Spleen (tissue), 11 donors: ENCODE measurements around the gene ADCY2. TPM values are rescaled to one million over a fixed set of nuclear protein-coding genes. Genes with fewer than 3 reads are reported as not detected.

ENCODE experiments used
- DNase-seq: peaks from one replicate; pipeline ENCODE4 v3.0.0-alpha.2; 2020
- H3K27ac ChIP-seq, 8 donors: fragments of 200-600 bp; sonication (generic) in 7 of 8; 1 replicate in 4 of 8; 2 replicates in 4 of 8; pipeline versions ENCODE4 v1.5.0 to v1.8.0; 2016 to 2021; ENCODE audit warnings: inconsistent platforms in 4 of 8, mild to moderate bottlenecking in 4 of 8, moderate library complexity in 1 of 8
- H3K27me3 ChIP-seq, 7 donors: fragments of 200-600 bp; sonication (generic) in 6 of 7; replicated peaks in 1 of 7; 1 replicate in 4 of 7; 2 replicates in 3 of 7; pipeline versions ENCODE4 v1.5.0 to v1.8.0; 2016 to 2021; ENCODE audit warnings: inconsistent platforms in 3 of 7, mild to moderate bottlenecking in 1 of 7
- H3K36me3 ChIP-seq, 6 donors: fragments of 200-600 bp; sonication (generic) in 5 of 6; 1 replicate in 4 of 6; 2 replicates in 2 of 6; pipeline versions ENCODE4 v1.5.0 to v1.8.0; 2016 to 2021; ENCODE audit warnings: inconsistent platforms in 2 of 6
- H3K4me1 ChIP-seq, 6 donors: fragments of 200-600 bp; sonication (generic) in 5 of 6; 1 replicate in 3 of 6; 2 replicates in 3 of 6; pipeline versions ENCODE4 v1.5.0 to v1.8.0; 2016 to 2021; ENCODE audit warnings: inconsistent platforms in 3 of 6
- H3K4me3 ChIP-seq, 8 donors: fragments of 200-600 bp; sonication (generic) in 7 of 8; 1 replicate in 4 of 8; 2 replicates in 4 of 8; pipeline versions ENCODE4 v1.5.0 to v1.8.0; 2016 to 2021; ENCODE audit warnings: inconsistent platforms in 4 of 8, mild to moderate bottlenecking in 4 of 8, moderate library complexity in 2 of 8
- H3K9me3 ChIP-seq, 8 donors: fragments of 200-600 bp; sonication (generic) in 7 of 8; 1 replicate in 4 of 8; 2 replicates in 4 of 8; pipeline versions ENCODE4 v1.5.0 to v1.8.0; 2016 to 2021; ENCODE audit warnings: inconsistent platforms in 4 of 8
- POLR2A ChIP-seq, 3 donors: fragments of 450-650 bp; IDR thresholded peaks; one replicate each; pipeline ENCODE4 v1.5.1; 2017; ENCODE audit warnings: antibody characterized with exemption in 3 of 3, mild to moderate bottlenecking in 1 of 3
- POLR2AphosphoS5 ChIP-seq, 3 donors: sonication (generic); formaldehyde crosslinking; IDR thresholded peaks; one replicate each; pipeline ENCODE4 v1.5.1; 2017; ENCODE audit warnings: antibody characterized with exemption in 3 of 3
- WGBS, 5 donors: extraction: QIAGEN DNeasy Blood & Tissue Kit in 3 of 5; methylation state at CpG; one replicate each; pipeline versions ENCODE4 v1.1.5 to v1.1.7; 2013 to 2018; 5-methylcytosine and 5-hydroxymethylcytosine counted together
- intact Hi-C: fragments of 100-400 bp; cut with DNase I; formaldehyde crosslinking; loops from one replicate; pipeline ENCODE4 v1.15.0; 2023; ENCODE audit warnings: low total_unique reads
- polyA plus RNA-seq, 3 donors: library from polyadenylated mRNA; stranded (reverse); fragments of 200-250 nt; gene quantifications; one replicate each; pipeline ENCODE4 v1.2.1, GENCODE V29; 2013
- total RNA-seq, 7 donors: library from RNA; depleted of rRNA in 3 of 7; stranded (reverse); fragments of >200 nt in 3 of 7; fragmentation: NEBNext Ultra II Directional in 4 of 7; extraction: Animal tissue kit (Norgen Biotek cat#: 25700) in 4 of 7; gene quantifications; one replicate each; pipeline versions ENCODE4 v1.1.0 to v1.2.1, GENCODE V29; 2016 to 2021
- TF ChIP-seq, protein P1 (sequence below), 11 experiments: fragments of 200-600 bp in 7 of 11; fragments of 450-650 bp in 4 of 11; sonication (generic) in 4 of 11; IDR thresholded peaks in 8 of 11; conservative IDR thresholded peaks in 3 of 11; 1 replicate in 7 of 11; 2 replicates in 4 of 11; pipeline versions ENCODE4 v1.4.0 to v1.8.0; 2016 to 2021; ENCODE audit warnings: antibody characterized with exemption in 11 of 11, inconsistent platforms in 4 of 11, mild to moderate bottlenecking in 1 of 11
- donor health status: healthy with polysubstance abuse.
- donor health status: DM: no; HTN: no; CAD: no; lungs with moderate emphysema.
- donor health status: DM: no; HTN: no; CAD: no.
- donor health status: Bipolar disorder and iron deficiency.
- donor health status: healthy.
- donor health status: DM: no; HTN: no; CAD: no.
- donor health status: DM: yes; HTN: yes; CAD: no.

Gene ADCY2
- total and polyA plus RNA-seq, 10 donors = 0.02 to 1.5 (median 0.18) TPM

DNA sequence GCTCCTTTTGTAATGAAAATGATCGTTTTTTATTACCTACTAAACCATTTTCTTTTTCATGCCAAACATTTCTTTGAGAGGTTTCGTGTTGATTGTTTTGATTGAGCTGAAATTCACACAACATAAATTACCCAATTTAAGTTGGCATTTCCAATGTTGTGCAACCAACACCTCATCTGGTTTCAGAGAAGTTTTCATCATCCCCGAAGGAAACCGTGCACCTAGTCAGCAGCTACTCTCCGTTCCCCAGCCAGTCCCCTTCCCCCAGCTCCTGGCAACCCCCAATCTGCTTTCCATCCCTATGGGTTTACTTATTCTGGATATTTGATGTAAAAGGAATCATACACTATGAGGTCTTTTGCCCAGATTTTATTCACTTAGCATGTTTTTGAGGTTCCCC, 123.6 kb downstream of the ADCY2 start:
- Histone ChIP-seq H3K4me1 (no peaks in the 10 kb centered on the region), H3K27me3 (no peaks in the 10 kb centered on the region), H3K27ac (no peak overlapping the region), H3K36me3 (no peaks in the 10 kb centered on the region), H3K9me3 (no peaks in the 10 kb centered on the region), H3K4me3 (no peak overlapping the region)
- TF ChIP-seq, protein P1, sequence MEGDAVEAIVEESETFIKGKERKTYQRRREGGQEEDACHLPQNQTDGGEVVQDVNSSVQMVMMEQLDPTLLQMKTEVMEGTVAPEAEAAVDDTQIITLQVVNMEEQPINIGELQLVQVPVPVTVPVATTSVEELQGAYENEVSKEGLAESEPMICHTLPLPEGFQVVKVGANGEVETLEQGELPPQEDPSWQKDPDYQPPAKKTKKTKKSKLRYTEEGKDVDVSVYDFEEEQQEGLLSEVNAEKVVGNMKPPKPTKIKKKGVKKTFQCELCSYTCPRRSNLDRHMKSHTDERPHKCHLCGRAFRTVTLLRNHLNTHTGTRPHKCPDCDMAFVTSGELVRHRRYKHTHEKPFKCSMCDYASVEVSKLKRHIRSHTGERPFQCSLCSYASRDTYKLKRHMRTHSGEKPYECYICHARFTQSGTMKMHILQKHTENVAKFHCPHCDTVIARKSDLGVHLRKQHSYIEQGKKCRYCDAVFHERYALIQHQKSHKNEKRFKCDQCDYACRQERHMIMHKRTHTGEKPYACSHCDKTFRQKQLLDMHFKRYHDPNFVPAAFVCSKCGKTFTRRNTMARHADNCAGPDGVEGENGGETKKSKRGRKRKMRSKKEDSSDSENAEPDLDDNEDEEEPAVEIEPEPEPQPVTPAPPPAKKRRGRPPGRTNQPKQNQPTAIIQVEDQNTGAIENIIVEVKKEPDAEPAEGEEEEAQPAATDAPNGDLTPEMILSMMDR (IDR thresholded peaks at IDR 0.05 in 8 of 11, conservative IDR thresholded peaks at IDR 0.05 in 3 of 11) = no peak
- TF ChIP-seq POLR2A (IDR thresholded peaks at IDR 0.05) = no peak
- no peak for TF ChIP-seq POLR2AphosphoS5 (IDR thresholded peaks at IDR 0.05)
- intact Hi-C loops = no loop called here
- 48 to 68% (median 63%) methylated on average over 5 of the region's 5 CpGs for WGBS, 5 donors
- DNase-seq = no peak

DNA sequence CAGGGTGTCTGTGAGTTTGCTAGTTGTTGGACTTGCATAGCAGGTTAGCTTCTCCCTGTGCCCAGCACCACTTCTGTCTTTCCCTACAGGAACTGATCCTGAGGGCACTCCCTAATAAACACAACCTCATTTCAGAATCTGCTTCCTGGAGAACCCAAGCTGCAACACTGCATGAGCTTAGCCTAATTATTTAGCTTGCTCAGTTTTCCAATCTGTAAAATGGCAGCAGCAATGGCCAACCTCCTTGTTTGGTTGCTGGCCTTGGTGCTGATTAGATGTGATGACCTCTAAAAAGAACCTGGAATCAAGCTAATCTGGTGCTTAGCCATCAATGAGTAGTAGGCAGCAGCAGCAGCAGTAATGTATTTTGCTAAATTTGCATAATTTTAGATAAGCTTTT, 133.9 kb downstream of the ADCY2 start:
- no peak overlapping the region for H3K27ac ChIP-seq
- H3K9me3 ChIP-seq = no peaks in the 10 kb centered on the region
- no peaks in the 10 kb centered on the region for H3K27me3 ChIP-seq
- intact Hi-C loops = no loop called here
- TF ChIP-seq, protein P1 (IDR thresholded peaks at IDR 0.05 in 8 of 11, conservative IDR thresholded peaks at IDR 0.05 in 3 of 11) = no peak
- TF ChIP-seq POLR2A (IDR thresholded peaks at IDR 0.05) (no peak), POLR2AphosphoS5 (IDR thresholded peaks at IDR 0.05) (no peak)
- no peak overlapping the region for H3K4me3 ChIP-seq
- no peaks in the 10 kb centered on the region for H3K36me3 ChIP-seq
- DNase-seq = no peak
- H3K4me1 ChIP-seq = no peaks in the 10 kb centered on the region

DNA sequence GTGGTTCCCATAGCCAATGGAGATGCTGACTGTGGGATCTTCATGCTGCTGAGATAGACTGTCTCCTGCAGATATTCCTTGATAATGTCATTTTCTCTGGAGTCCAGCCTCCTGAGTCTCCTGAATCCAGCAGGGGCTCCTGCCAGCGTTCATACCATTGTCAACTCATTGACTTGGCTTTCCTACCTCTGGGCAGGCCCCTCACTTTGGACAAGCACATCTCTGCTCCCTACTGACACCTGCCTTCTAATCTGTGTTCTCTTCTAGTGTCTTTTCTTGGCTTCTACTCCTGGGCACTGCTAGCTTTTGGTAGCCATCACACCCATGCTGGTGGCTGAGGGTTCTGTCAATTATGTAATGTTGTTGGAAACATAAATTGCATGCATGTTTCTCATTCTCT, 138.0 kb downstream of the ADCY2 start:
- no peak overlapping the region for H3K4me3 ChIP-seq
- intact Hi-C loops = no loop called here
- TF ChIP-seq, protein P1 (IDR thresholded peaks at IDR 0.05 in 8 of 11, conservative IDR thresholded peaks at IDR 0.05 in 3 of 11) = no peak
- TF ChIP-seq POLR2AphosphoS5 (IDR thresholded peaks at IDR 0.05) = no peak
- no peak for TF ChIP-seq POLR2A (IDR thresholded peaks at IDR 0.05)

DNA sequence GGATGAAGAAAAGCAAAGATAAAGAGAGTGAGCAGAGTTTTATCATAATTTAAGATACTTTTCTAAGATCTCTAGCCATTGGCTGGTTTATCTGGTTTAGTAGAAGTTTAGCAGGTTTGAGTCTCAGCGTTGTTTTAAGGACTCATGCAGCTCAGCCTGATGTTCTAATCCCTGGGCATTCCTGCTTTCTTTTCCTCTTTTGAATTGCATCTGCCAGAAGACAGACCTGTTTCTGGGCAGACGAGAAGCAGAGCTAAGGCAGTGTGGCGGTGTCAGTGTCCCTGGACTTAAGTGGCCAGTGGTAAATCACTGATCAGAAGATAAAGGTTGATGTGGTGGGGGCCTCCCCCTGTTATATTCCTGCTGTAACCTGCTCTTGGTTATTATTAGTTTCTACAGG, 138.6 kb downstream of the ADCY2 start:
- H3K27me3 ChIP-seq = no peaks in the 10 kb centered on the region
- TF ChIP-seq POLR2AphosphoS5 (IDR thresholded peaks at IDR 0.05) (no peak), POLR2A (IDR thresholded peaks at IDR 0.05) (no peak)
- TF ChIP-seq, protein P1 (IDR thresholded peaks at IDR 0.05 in 8 of 11, conservative IDR thresholded peaks at IDR 0.05 in 3 of 11) = no peak
- H3K9me3 ChIP-seq = no peaks in the 10 kb centered on the region
- no peaks in the 10 kb centered on the region for H3K36me3 ChIP-seq
- no peak overlapping the region for H3K4me3 ChIP-seq
- intact Hi-C loops = no loop called here
- no peak for DNase-seq
- 59 to 75% (median 63%) methylated on average over 3 of the region's 3 CpGs for WGBS, 5 donors
- H3K4me1 ChIP-seq = no peaks in the 10 kb centered on the region
- H3K27ac ChIP-seq = no peak overlapping the region

More for the DNA sequence above, 138.0 kb downstream of the ADCY2 start:
- 64 to 87% (median 75%) methylated on average over 1 of the region's 1 CpG for WGBS, 5 donors
- Histone ChIP-seq H3K4me1 (no peaks in the 10 kb centered on the region), H3K27ac (no peak overlapping the region), H3K9me3 (no peaks in the 10 kb centered on the region), H3K27me3 (no peaks in the 10 kb centered on the region), H3K36me3 (no peaks in the 10 kb centered on the region)
- no peak for DNase-seq
